Effector memory CD4-positive, alpha-beta T cell (primary cell): ENCODE measurements around the gene NR4A1.

Source experiments
- DNase-seq, 3 donors: peaks; one replicate each; pipeline ENCODE4 v3.0.0-alpha.2; 2020
- H3K27ac ChIP-seq: 2 replicates; pipeline ENCODE4 v1.7.0; 2013; ENCODE audit warnings: mild to moderate bottlenecking, low read length, moderate library complexity; ENCODE audit not compliant: insufficient read depth, poor library complexity, severe bottlenecking
- H3K27me3 ChIP-seq: replicated peaks from 2 replicates; pipeline ENCODE4 v1.7.0; 2013; ENCODE audit warnings: mild to moderate bottlenecking, low read length; ENCODE audit not compliant: insufficient read depth, control insufficient read depth, poor library complexity, severe bottlenecking
- H3K36me3 ChIP-seq: 2 replicates; pipeline ENCODE4 v1.7.0; 2013; ENCODE audit warnings: mild to moderate bottlenecking, low read length, moderate library complexity; ENCODE audit not compliant: control insufficient read depth, insufficient read depth
- H3K4me1 ChIP-seq: 2 replicates; pipeline ENCODE4 v1.7.0; 2013; ENCODE audit warnings: low read length, mild to moderate bottlenecking; ENCODE audit not compliant: control insufficient read depth, insufficient read depth, poor library complexity, severe bottlenecking
- H3K4me3 ChIP-seq: 2 replicates; pipeline ENCODE4 v1.7.0; 2013; ENCODE audit warnings: low read length, low read depth, mild to moderate bottlenecking; ENCODE audit not compliant: insufficient read depth, poor library complexity, severe bottlenecking
- H3K9me3 ChIP-seq: 2 replicates; pipeline ENCODE4 v1.7.0; 2013; ENCODE audit warnings: mild to moderate bottlenecking, low read length, moderate library complexity; ENCODE audit not compliant: control insufficient read depth

Gene NR4A1

DNA sequence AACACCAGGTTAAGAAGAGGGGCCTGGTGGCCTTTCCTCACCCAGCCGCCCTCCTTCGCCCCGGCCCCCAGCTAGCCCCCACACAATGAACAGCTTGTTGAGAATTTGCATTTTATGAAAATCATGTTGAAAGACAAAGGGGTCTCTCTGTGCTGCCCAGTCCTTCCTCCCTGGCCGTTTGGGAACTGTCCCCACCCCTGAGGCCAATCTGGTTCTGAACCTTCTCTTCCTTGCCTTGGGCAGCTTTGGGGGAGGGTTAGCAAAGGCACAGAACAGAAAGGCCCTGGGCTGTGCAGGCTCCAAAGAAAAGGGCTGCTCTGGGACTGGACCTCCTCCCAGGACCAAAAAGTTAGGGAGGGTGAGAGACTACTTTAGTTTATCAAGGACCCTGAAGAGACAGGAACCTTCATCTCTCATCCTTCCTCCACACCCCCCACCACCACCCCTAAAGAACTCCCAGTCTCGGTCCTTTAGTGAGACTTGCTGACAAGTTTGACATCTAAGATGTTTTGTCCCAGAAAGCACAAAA is 43.2 kb upstream of the NR4A1 start:
- Histone ChIP-seq H3K27me3 (no peaks in the 10 kb centered on the region), H3K4me1 (peaks cover 29% of the 10 kb centered on the region), H3K27ac (peak overlapping the region; percentile 91), H3K9me3 (no peaks in the 10 kb centered on the region), H3K36me3 (peaks cover 40% of the 10 kb centered on the region), H3K4me3 (peak overlapping the region; percentile 98)
- no peak for DNase-seq

DNA sequence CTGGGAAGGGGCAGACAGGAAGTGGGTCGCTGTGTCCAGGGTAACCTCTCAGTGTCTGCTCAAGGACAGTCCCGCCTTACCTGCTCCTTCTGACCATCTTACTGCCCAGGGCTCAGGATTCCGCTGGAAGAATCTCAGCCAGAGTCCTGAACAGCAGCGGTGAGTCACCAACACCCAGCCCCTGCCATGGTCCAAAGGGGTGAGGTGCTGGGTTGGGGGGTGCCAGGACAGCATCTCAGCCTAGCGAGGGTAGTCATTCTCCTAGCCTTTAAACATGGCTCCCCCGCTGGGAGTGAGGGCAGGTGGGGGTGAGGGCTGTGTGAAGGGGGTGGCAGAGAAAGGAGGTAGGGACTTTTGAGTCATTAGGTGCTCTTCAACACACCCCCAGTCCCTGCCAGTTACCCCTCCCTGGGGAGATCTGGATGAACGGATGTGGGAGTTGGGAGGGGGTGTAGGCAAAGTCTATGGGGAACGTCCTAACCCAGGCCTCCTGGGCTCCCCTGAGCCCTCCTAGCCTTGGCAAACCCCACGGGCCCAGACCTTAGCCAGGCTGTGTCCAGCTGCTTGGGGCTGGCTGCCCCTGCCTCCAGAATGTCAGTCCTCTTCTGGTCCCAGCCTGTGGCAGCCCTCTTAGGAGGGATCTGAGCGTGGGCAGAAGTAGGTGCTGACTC is 42.0 kb upstream of the NR4A1 start:
- Histone ChIP-seq H3K36me3 (peaks cover 51% of the 10 kb centered on the region), H3K9me3 (no peaks in the 10 kb centered on the region), H3K4me1 (peaks cover 29% of the 10 kb centered on the region), H3K27me3 (no peaks in the 10 kb centered on the region), H3K27ac (peak overlapping the region; percentile 91), H3K4me3 (no peak overlapping the region)
- DNase-seq: no peak

DNA sequence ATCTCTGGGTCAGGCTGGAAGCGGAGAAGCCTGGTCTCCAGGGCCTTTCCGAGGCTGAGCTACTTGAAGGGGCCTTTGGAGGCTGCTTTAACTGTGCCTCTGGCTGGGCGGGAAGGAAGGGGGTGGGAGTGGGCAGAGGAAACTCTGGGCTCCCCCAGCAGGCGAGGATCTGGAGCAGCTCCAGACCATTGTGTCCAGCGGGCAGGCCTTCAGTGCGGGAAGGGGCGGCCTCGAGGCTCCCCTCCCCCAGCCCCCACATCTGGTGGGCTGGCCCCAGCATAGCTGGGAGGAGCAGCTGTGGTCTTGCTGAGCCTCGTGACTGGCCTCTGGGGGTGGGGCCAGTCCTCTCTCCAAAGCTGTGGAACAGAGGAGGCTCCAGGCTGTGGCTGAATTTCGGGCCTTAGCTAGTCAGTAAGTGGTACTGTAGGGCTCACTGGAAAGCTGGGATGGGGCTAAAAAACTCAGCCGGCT is 41.1 kb upstream of the NR4A1 start:
- Histone ChIP-seq H3K27ac (peak overlapping the region; percentile 11), H3K36me3 (peaks cover 56% of the 10 kb centered on the region), H3K4me3 (no peak overlapping the region), H3K4me1 (peaks cover 29% of the 10 kb centered on the region), H3K27me3 (no peaks in the 10 kb centered on the region), H3K9me3 (no peaks in the 10 kb centered on the region)
- DNase-seq: no peak

DNA sequence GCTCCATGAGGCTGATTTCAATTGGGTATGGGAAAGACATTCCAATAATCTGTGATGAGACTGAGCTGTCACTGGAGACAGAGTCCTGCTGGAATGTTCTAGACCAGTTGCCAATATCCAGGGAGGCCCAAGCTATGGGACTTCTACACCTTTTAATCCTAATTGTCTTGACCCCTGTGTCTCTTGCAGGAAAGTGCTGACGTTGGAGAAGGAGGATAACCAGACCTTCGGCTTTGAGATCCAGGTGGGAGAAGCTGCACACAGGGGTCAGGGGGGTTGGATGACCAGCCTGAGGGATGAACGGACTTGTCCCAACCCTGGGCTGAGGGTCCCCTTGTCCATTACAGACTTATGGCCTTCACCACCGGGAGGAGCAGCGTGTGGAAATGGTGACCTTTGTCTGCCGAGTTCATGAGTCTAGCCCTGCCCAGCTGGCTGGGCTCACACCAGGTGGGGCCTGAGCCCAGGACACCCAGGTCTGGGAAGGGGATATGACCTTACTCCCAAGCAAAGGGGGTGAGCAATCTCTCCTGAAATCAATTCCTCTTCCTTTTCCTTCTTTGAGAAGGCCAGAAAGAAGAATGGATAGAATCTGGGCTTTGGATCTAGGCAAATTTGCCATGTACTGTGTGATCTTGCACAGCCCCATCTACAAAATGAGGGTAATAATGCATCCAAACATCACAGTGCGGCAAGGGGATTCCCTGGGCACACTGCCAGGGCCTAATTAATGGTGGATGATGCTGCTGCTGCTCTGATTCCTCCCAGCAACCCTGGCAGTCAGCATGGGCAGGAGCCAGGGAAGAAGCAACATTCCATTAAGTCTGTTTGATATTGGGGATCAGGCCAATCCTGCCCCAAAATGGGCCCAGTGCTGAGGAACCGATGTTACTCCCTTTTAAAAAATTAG is 40.3 kb upstream of the NR4A1 start:
- Histone ChIP-seq H3K36me3 (peaks cover 63% of the 10 kb centered on the region), H3K4me1 (peaks cover 28% of the 10 kb centered on the region), H3K4me3 (no peak overlapping the region), H3K27me3 (no peaks in the 10 kb centered on the region), H3K27ac (peak overlapping the region; percentile 11), H3K9me3 (no peaks in the 10 kb centered on the region)
- DNase-seq: no peak

DNA sequence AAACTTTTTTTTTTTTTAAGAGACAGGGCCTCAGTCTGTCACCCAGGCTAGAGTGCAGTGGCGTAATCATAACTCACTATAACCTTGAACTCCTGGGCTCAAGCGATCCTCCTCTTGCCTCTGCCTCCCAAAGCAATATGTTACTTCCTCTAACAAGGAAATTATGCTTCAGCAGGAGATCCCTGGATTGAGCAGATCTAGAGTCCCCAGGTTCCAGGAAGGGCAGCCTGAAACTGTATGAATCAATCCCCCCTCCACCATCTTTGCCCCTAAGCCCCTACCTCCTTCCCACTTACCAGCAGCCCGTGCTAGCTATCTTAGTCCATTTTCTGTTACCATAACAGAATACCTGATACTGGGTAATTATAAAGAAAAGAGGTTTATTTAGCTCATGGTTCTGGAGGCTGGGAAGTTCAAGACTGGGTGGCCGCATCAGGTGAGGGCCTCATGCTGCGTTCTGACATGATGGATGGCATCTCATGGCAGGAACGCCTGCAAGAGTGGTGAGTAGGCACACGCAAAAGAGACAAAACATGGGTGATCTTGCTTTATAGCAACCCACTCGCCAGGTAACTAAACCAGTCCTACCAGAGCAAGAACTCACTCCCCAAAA is 39.5 kb upstream of the NR4A1 start:
- DNase-seq: no peak
- H3K36me3 ChIP-seq: peaks cover 66% of the 10 kb centered on the region
- no peak overlapping the region for H3K27ac ChIP-seq

DNA sequence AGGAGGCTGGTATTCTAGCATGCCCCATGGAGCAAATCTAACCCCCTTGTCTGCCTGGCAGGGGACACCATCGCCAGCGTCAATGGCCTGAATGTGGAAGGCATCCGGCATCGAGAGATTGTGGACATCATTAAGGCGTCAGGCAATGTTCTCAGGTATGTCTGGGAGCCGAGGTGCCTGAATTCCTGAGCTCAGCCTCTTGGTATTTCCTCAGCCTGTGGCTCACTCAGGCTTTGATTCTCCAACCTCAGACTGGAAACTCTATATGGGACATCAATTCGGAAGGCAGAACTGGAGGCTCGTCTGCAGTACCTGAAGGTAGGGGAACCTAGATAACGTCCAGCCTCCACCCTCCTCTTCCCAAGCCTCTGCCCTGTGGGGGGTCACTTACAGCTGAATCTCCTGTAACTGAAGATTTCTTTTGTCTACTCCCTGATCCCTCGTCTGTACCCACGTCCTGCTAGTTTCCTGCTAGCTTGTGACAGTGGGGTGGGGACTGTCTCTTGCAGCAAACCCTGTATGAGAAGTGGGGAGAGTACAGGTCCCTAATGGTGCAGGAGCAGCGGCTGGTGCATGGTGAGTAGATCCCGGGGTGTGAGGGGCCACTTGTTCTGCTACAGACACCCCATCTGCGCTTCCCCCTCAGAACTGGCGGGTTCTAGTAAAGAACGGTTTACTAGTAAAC is 37.5 kb upstream of the NR4A1 start:
- Histone ChIP-seq H3K36me3 (peaks cover 61% of the 10 kb centered on the region), H3K9me3 (no peaks in the 10 kb centered on the region), H3K4me3 (no peak overlapping the region), H3K27ac (no peak overlapping the region), H3K27me3 (no peaks in the 10 kb centered on the region), H3K4me1 (peaks cover 5% of the 10 kb centered on the region)
- DNase-seq: no peak

More for the DNA sequence above, 39.5 kb upstream of the NR4A1 start:
- H3K4me3 ChIP-seq: no peak overlapping the region
- H3K9me3 ChIP-seq: no peaks in the 10 kb centered on the region
- H3K27me3 ChIP-seq: no peaks in the 10 kb centered on the region
- H3K4me1 ChIP-seq: peaks cover 22% of the 10 kb centered on the region

DNA sequence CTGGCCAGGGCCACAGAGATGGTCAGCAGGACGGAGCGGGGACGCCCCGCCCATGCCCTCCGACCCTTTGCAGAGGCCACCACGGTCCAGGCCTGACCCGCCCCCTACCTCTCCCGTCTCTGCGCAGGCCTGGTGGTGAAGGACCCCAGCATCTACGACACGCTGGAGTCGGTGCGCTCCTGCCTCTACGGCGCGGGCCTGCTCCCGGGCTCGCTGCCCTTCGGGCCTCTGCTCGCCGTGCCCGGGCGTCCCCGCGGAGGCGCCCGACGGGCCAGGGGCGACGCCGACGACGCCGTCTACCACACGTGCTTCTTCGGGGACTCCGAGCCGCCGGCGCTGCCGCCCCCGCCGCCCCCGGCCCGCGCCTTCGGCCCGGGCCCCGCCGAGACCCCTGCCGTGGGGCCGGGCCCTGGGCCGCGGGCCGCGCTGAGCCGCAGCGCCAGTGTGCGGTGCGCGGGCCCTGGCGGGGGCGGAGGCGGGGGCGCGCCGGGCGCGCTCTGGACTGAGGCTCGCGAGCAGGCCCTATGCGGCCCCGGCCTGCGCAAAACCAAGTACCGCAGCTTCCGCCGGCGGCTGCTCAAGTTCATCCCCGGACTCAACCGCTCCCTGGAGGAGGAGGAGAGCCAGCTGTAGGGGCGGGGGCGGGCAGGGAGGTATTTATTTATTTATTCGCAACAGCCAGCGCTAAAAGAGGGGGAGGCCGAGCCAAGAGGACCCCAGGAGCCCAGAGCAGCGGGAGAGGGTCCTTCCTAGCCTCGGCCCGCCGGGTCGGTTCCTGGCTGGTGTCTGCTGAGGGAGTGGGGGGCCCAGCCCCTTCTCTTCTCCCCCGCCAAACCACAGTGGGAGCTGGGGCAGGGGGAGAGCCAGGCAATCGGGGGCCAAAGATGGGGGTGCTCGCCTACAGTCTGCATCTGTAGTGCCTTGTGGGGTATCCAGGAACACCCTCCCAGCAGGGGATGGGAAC is 36.4 kb upstream of the NR4A1 start:
- peaks cover 52% of the 10 kb centered on the region for H3K36me3 ChIP-seq
- no peak overlapping the region for H3K27ac ChIP-seq
- no peak overlapping the region for H3K4me3 ChIP-seq
- H3K27me3 ChIP-seq: no peaks in the 10 kb centered on the region
- no peak for DNase-seq
- no peaks in the 10 kb centered on the region for H3K9me3 ChIP-seq
- H3K4me1 ChIP-seq: no peaks in the 10 kb centered on the region

DNA sequence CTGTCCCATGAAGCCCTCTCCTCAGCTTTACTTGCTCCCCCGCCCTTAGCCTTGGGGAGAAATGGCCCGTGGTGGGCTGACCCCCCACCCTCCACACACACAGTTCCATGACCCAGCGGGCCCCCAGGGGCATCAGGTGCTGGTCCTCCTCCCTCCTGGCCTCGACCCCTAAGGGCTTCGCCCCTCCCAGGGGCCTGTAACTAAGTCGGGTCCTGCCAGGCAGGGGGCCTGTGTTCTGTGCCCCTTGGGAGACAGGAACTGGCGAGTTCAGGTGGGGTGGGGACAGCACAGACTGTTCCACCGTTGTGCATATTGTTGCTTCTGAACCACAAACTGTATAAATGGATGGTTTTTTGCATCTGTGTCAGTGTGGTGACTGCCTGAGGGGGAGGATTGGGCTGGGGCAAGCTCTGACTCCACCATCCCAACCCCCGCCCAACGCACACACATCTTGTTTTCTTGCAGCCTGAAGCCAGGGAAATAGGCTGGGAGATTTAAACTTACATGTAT is 35.7 kb upstream of the NR4A1 start:
- no peak for DNase-seq
- no peak overlapping the region for H3K27ac ChIP-seq
- H3K9me3 ChIP-seq: no peaks in the 10 kb centered on the region
- H3K36me3 ChIP-seq: peaks cover 45% of the 10 kb centered on the region
- H3K27me3 ChIP-seq: no peaks in the 10 kb centered on the region
- no peak overlapping the region for H3K4me3 ChIP-seq
- peaks cover 1% of the 10 kb centered on the region for H3K4me1 ChIP-seq
